ENCODE data around the gene SCYGR1.

- TF ChIP-seq EZH2phosphoT487 (IDR thresholded peaks at IDR 0.05; ENCODE audit: borderline replicate concordance, low read length): no peak
- TF ChIP-seq, protein P1, sequence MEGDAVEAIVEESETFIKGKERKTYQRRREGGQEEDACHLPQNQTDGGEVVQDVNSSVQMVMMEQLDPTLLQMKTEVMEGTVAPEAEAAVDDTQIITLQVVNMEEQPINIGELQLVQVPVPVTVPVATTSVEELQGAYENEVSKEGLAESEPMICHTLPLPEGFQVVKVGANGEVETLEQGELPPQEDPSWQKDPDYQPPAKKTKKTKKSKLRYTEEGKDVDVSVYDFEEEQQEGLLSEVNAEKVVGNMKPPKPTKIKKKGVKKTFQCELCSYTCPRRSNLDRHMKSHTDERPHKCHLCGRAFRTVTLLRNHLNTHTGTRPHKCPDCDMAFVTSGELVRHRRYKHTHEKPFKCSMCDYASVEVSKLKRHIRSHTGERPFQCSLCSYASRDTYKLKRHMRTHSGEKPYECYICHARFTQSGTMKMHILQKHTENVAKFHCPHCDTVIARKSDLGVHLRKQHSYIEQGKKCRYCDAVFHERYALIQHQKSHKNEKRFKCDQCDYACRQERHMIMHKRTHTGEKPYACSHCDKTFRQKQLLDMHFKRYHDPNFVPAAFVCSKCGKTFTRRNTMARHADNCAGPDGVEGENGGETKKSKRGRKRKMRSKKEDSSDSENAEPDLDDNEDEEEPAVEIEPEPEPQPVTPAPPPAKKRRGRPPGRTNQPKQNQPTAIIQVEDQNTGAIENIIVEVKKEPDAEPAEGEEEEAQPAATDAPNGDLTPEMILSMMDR (IDR thresholded peaks at IDR 0.05; ENCODE audit: low read depth, low read length, poor library complexity, severe bottlenecking): no peak
Measured at GRCh38 chr2:227420087-227421052, 32.6 kb upstream of the SCYGR1 start.

All from DOHH2 (cell line).